ENCODE data around the gene GRID2IP. TPM values are rescaled to one million over a fixed set of nuclear protein-coding genes. Genes with fewer than 3 reads are reported as not detected.
A peak's percentile ranks its signal among the peaks of the same experiment; 100 is the strongest.

Gene GRID2IP
- total RNA-seq, 4 donors from 2014 or later, result not detected

DNA sequence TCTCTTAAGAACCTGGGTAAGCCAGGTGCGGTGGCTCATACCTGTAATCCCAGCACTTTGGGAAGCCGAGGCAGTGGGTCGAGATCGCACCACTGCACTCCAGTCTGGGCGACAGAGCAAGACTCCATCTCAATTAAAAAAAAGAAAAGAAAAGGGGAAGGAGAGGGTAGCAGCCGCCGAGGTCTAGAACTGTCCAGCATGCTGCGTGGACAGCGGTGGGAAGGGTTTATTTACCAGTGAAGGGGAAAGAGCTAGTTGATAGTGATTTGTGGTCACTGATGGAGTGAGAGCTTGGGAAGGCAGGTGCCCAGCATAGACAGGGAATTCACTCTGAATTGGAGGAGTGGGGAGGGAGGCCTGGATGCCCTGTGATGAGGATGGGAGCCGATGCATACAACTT, 60.1 kb downstream of the GRID2IP start:
- Histone ChIP-seq H3K36me3 (no peaks in the 10 kb centered on the region), H3K27ac (no peak overlapping the region), H3K4me1 (no peaks in the 10 kb centered on the region), H3K27me3 (no peaks in the 10 kb centered on the region), H3K9me3 (peaks cover 0 to 8% (median 0%) of the 10 kb centered on the region in 4 donors), H3K4me3 (no peak overlapping the region)
- no peak for DNase-seq (ENCODE audit: low spot score in 2 of 2)
- no peak for TF ChIP-seq EP300 (IDR thresholded peaks at IDR 0.05)
- TF ChIP-seq, protein P1, sequence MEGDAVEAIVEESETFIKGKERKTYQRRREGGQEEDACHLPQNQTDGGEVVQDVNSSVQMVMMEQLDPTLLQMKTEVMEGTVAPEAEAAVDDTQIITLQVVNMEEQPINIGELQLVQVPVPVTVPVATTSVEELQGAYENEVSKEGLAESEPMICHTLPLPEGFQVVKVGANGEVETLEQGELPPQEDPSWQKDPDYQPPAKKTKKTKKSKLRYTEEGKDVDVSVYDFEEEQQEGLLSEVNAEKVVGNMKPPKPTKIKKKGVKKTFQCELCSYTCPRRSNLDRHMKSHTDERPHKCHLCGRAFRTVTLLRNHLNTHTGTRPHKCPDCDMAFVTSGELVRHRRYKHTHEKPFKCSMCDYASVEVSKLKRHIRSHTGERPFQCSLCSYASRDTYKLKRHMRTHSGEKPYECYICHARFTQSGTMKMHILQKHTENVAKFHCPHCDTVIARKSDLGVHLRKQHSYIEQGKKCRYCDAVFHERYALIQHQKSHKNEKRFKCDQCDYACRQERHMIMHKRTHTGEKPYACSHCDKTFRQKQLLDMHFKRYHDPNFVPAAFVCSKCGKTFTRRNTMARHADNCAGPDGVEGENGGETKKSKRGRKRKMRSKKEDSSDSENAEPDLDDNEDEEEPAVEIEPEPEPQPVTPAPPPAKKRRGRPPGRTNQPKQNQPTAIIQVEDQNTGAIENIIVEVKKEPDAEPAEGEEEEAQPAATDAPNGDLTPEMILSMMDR (IDR thresholded peaks at IDR 0.05), result no peak
- no peak for TF ChIP-seq POLR2A (IDR thresholded peaks at IDR 0.05)
- 88 to 90% methylated on average over 10 of the region's 10 CpGs for WGBS, 2 donors

DNA sequence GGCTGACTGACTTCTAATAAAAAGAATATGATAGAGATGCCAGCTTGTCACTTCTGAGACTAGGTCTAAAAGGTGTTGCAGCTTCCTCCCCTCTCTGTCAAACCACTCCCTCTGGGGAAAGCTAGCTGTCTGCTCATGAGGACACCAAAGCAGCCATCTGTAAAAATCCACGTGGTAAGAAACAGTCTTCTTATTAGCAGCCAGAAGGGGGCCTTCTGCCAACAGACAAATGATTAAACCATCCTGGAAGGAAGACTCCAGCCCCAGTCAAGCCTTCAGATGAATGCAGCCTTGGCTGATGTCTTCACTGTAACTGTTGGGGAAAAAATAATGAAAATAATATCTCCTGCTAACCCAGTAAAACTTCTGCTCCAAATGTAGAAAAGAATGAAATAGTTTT, 61.6 kb downstream of the GRID2IP start:
- 11 to 29% methylated on average over 1 of the region's 1 CpG for WGBS, 2 donors

DNA sequence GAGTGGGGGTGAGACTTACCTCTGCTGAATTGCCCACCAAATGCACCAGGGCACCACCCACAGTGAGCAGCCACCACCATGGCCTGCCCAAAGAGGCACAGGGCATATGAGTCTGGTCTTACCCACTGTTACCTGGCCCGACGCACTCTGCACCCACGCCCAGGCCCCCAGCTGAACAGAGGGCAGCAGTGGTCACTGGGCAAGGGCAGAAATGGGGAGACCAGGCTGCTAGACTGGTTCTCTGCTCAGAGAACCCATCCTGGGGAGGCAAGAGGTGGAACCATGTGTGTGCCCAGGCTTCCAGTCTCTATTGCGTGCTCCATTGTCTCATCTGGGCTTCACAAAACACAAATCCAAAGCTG, 64.1 kb downstream of the GRID2IP start:
- WGBS, 2 donors, result 96% methylated on average over 2 to 4 of the region's 4 CpGs

More for the DNA sequence above, 61.6 kb downstream of the GRID2IP start:
- H3K27me3 ChIP-seq, result no peaks in the 10 kb centered on the region
- DNase-seq (ENCODE audit: low spot score in 2 of 2), result no peak
- H3K4me3 ChIP-seq, result no peak overlapping the region
- H3K36me3 ChIP-seq, result no peaks in the 10 kb centered on the region
- peaks cover 0 to 3% (median 0%) of the 10 kb centered on the region in 4 donors for H3K4me1 ChIP-seq
- peaks cover 0 to 8% (median 0%) of the 10 kb centered on the region in 4 donors for H3K9me3 ChIP-seq
- TF ChIP-seq EP300 (IDR thresholded peaks at IDR 0.05), result no peak
- TF ChIP-seq, protein P1 (IDR thresholded peaks at IDR 0.05), result no peak
- no peak for TF ChIP-seq POLR2A (IDR thresholded peaks at IDR 0.05)
- no peak overlapping the region for H3K27ac ChIP-seq

DNA sequence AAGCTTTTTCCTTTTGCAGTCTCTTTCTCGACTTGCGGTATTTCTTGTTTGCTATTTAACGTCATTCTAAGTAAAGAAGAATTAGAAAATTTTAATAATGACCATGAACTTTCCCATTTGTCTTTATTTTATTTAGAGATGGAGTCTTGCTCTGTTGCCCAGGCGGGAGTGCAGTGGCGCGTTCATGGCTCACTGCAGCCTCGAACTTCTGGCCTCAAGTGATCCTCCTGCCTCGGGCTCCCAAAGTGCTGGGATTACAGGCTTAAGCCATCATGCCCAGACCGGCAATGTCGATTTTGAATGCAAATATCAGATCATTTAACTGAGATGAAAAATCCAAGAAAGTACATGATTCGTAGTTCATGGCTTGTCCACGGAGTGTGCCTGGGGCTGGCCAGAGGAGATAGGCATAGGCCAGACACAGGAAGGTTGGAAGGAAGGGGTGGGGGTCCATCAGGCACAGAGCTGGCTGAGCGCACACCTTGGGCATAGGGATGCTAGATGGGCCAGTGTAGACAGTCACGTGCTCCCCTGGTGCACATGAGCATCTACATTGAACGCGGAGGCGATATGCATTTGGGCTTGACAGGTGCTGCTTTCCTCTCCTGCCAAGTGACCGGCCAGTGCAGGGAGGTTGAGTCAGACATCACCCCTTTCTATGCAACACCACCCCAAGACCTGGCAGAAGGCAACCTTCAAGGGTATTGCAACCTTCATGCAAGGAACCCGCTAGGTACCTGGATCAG, 64.7 kb downstream of the GRID2IP start:
- Histone ChIP-seq H3K36me3 (no peaks in the 10 kb centered on the region), H3K27ac (no peak overlapping the region), H3K4me3 (no peak overlapping the region), H3K27me3 (no peaks in the 10 kb centered on the region), H3K9me3 (peaks cover 0 to 8% (median 0%) of the 10 kb centered on the region in 4 donors), H3K4me1 (peaks cover 0 to 22% (median 9%) of the 10 kb centered on the region in 4 donors)
- TF ChIP-seq, protein P1 (IDR thresholded peaks at IDR 0.05), result no peak
- TF ChIP-seq EP300 (IDR thresholded peaks at IDR 0.05) (no peak), POLR2A (IDR thresholded peaks at IDR 0.05) (no peak)
- DNase-seq (ENCODE audit: low spot score in 2 of 2), result no peak
- 93% methylated on average over 19 of the region's 19 CpGs for WGBS, 2 donors

More for the DNA sequence above, 64.1 kb downstream of the GRID2IP start:
- peaks cover 0 to 17% (median 5%) of the 10 kb centered on the region in 4 donors for H3K4me1 ChIP-seq
- TF ChIP-seq POLR2A (IDR thresholded peaks at IDR 0.05) (no peak), EP300 (IDR thresholded peaks at IDR 0.05) (no peak)
- TF ChIP-seq, protein P1 (IDR thresholded peaks at IDR 0.05), result no peak
- H3K9me3 ChIP-seq, result peaks cover 0 to 8% (median 0%) of the 10 kb centered on the region in 4 donors
- no peak overlapping the region for H3K27ac ChIP-seq
- H3K27me3 ChIP-seq, result no peaks in the 10 kb centered on the region
- H3K4me3 ChIP-seq, result no peak overlapping the region
- no peak for DNase-seq (ENCODE audit: low spot score in 2 of 2)
- H3K36me3 ChIP-seq, result no peaks in the 10 kb centered on the region

DNA sequence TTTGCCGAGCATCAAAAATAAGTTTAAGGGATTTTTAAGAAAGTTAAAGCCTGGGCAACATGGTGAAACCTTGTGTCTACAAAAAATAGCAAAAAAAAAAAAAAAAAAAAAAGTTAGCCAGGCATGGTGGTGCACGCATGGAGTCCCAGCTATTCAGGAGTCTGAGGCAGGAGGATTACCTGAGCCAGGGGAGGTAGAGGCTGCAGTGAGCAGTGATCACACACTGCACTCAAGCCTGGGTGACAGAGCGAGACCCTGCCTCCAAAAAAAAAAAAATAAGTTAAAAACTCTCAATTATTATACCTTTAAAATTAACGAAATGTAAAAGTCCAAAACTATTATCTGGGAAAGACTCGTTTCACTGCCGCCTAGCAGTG, 68.5 kb downstream of the GRID2IP start:
- Histone ChIP-seq H3K9me3 (no peaks in the 10 kb centered on the region), H3K27me3 (no peaks in the 10 kb centered on the region), H3K4me3 (peak overlapping the region; percentile 70 to 96 (median 88)), H3K27ac (peak overlapping the region in 3 of 4 donors; percentile 87 to 95 (median 91)), H3K36me3 (no peaks in the 10 kb centered on the region), H3K4me1 (peaks cover 0 to 59% (median 17%) of the 10 kb centered on the region in 4 donors)
- DNase-seq (ENCODE audit: low spot score in 2 of 2), result no peak
- TF ChIP-seq POLR2A (IDR thresholded peaks at IDR 0.05), result no peak
- TF ChIP-seq EP300 (IDR thresholded peaks at IDR 0.05), result no peak
- TF ChIP-seq, protein P1 (IDR thresholded peaks at IDR 0.05), result no peak
- 14 to 25% methylated on average over 6 of the region's 6 CpGs for WGBS, 2 donors

Data from tibial nerve (tissue), 4 donors.